ENCODE measurements around the gene SNAPC4.

Gene SNAPC4

DNA sequence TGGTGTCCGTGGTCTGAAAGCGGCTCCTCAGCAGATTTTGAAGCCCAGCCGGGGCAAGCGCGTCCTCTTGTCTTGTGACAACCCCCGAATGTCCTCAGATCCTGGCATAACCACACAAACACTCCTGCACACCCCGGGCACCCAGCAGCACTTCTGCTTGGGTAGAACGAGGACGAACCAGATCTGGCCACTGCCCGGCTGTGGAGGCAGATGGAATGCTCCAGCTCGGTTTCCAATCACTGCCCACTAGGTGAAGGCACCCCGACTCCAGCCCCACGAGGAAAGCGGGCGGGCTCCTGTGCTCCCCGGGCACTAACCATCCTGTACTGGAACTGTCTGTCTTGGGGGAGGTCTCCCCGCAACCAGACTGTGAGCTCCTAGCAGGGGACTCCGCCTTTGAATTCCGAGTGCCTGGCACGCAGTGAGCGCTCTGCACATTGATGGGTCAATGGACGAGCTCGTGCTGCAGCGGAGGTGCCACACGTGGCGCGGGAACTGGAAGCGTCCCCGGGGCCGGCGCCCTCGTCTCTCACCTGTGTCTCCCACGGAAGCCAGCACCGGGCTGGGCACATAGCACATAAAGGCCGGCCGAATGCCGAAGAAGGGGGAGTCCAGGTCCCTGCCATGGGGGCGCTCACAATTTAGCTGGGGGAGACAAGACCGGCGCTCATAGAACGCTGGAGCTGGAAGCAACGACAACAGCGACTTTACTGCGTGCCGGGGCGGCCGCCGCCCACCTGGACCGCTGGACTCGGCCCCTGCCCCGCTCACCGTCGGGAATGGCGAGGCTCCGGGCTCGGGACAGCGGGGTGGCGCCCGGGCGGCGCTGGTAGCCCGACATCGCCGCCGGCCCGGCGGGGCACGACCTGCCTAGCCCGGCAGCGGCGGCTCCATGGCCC, 9.8 kb upstream of the SNAPC4 start:
- TF ChIP-seq RAD21 (IDR thresholded peaks at IDR 0.05; ENCODE audit: low read depth) (no peak), TCF12 (IDR thresholded peaks at IDR 0.05; ENCODE audit: low read depth) (no peak), CREB1 (IDR thresholded peaks at IDR 0.05; ENCODE audit: low read depth) (no peak), FOXM1 (IDR thresholded peaks at IDR 0.05; ENCODE audit: borderline replicate concordance, low read depth) (no peak), ZBTB7A (IDR thresholded peaks at IDR 0.05; ENCODE audit: low read depth) (peak; percentile 4; the same call in 1 of the 2 replicates)
- TF ChIP-seq, protein P1, sequence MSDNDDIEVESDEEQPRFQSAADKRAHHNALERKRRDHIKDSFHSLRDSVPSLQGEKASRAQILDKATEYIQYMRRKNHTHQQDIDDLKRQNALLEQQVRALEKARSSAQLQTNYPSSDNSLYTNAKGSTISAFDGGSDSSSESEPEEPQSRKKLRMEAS (IDR thresholded peaks at IDR 0.05), result peak; percentile 98
- TF ChIP-seq, protein P2, sequence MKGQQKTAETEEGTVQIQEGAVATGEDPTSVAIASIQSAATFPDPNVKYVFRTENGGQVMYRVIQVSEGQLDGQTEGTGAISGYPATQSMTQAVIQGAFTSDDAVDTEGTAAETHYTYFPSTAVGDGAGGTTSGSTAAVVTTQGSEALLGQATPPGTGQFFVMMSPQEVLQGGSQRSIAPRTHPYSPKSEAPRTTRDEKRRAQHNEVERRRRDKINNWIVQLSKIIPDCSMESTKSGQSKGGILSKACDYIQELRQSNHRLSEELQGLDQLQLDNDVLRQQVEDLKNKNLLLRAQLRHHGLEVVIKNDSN (IDR thresholded peaks at IDR 0.05), result 0 out of 2 replicates have a peak, but pooled peaks have one; percentile 14
- TF ChIP-seq, protein P3, sequence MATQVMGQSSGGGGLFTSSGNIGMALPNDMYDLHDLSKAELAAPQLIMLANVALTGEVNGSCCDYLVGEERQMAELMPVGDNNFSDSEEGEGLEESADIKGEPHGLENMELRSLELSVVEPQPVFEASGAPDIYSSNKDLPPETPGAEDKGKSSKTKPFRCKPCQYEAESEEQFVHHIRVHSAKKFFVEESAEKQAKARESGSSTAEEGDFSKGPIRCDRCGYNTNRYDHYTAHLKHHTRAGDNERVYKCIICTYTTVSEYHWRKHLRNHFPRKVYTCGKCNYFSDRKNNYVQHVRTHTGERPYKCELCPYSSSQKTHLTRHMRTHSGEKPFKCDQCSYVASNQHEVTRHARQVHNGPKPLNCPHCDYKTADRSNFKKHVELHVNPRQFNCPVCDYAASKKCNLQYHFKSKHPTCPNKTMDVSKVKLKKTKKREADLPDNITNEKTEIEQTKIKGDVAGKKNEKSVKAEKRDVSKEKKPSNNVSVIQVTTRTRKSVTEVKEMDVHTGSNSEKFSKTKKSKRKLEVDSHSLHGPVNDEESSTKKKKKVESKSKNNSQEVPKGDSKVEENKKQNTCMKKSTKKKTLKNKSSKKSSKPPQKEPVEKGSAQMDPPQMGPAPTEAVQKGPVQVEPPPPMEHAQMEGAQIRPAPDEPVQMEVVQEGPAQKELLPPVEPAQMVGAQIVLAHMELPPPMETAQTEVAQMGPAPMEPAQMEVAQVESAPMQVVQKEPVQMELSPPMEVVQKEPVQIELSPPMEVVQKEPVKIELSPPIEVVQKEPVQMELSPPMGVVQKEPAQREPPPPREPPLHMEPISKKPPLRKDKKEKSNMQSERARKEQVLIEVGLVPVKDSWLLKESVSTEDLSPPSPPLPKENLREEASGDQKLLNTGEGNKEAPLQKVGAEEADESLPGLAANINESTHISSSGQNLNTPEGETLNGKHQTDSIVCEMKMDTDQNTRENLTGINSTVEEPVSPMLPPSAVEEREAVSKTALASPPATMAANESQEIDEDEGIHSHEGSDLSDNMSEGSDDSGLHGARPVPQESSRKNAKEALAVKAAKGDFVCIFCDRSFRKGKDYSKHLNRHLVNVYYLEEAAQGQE (IDR thresholded peaks at IDR 0.05; ENCODE audit: low read depth), result no peak

DNA sequence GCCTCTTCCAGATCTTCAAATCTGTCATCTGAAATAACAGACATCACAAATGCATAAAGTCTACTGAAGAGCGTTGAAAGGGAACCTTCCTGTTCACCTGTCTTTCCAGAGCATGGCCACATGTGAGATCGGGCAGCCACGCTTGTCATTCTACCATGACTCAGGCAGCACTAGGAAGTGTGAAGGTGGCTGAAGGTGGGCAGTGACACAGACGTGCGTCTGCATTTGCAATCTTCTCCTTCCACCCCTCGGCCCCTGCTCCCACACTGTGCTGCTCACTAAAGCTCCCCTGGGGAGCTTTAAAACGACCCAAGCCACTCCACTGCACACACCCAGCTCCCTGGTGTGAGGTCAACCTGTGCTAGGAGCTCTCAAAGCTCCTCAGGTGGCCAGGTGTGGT, 7.9 kb upstream of the SNAPC4 start:
- no peak for TF ChIP-seq NFIC (IDR thresholded peaks at IDR 0.05)
- no peak for TF ChIP-seq RAD21 (IDR thresholded peaks at IDR 0.05; ENCODE audit: low read depth)
- TF ChIP-seq EP300 (IDR thresholded peaks at IDR 0.05; ENCODE audit: borderline replicate concordance), result no peak
- TF ChIP-seq TEAD4 (IDR thresholded peaks at IDR 0.05), result no peak
- TF ChIP-seq EGR1 (IDR thresholded peaks at IDR 0.05), result no peak
- no peak for TF ChIP-seq CREB1 (IDR thresholded peaks at IDR 0.05; ENCODE audit: low read depth)
- TF ChIP-seq, protein P2 (IDR thresholded peaks at IDR 0.05), result no peak
- TF ChIP-seq FOXM1 (IDR thresholded peaks at IDR 0.05; ENCODE audit: borderline replicate concordance, low read depth), result no peak

DNA sequence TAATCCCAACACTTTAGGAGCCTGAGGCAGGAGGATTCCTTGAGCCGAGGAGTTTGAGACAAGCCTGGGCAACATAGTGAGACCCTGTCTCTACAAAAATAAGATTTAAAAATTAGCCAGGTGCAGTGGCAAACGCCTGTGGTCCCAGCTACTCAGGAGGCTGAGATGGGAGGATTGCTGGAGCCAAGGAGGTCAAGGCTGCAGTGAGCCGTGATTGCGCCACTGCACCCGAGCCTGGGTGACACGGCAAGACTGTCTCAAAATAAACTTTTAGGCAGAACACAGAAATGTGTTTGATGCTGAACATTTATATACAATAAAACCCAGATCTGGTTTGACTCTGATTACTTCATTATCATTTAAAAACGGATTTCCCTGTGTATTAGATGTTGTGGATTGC, 5.5 kb upstream of the SNAPC4 start:
- TF ChIP-seq, protein P2 (IDR thresholded peaks at IDR 0.05), result no peak
- TF ChIP-seq, protein P3 (IDR thresholded peaks at IDR 0.05; ENCODE audit: low read depth), result no peak
- TF ChIP-seq TCF12 (IDR thresholded peaks at IDR 0.05; ENCODE audit: low read depth) (no peak), EGR1 (IDR thresholded peaks at IDR 0.05) (no peak), CEBPB (IDR thresholded peaks at IDR 0.05) (no peak), TAF1 (IDR thresholded peaks at IDR 0.05; ENCODE audit: low read depth) (no peak), CREB1 (IDR thresholded peaks at IDR 0.05; ENCODE audit: low read depth) (no peak), ZBTB7A (IDR thresholded peaks at IDR 0.05; ENCODE audit: low read depth) (no peak)

DNA sequence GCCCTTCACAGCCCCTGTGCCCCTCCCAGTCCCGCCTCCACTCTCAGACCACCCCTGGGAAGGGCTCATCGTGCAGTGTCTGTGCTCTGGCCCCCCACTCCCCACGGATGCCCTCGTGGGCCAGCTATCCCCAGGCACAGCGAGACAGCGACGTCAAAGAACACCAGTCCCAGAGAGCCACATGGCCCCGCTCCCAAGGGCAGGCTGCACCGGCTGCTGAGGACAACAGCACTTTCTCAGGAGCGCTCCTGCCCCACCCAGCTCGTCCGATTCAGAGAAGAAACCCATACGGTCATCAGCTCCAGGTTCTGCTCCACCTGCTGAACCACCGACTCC, 4.8 kb upstream of the SNAPC4 start:
- no peak for TF ChIP-seq EP300 (IDR thresholded peaks at IDR 0.05; ENCODE audit: borderline replicate concordance)
- TF ChIP-seq YY1 (IDR thresholded peaks at IDR 0.05; ENCODE audit: low read depth), result no peak
- TF ChIP-seq, protein P2 (IDR thresholded peaks at IDR 0.05), result no peak
- TF ChIP-seq NFIC (IDR thresholded peaks at IDR 0.05), result no peak
- no peak for TF ChIP-seq ZBTB7A (IDR thresholded peaks at IDR 0.05; ENCODE audit: low read depth)
- no peak for TF ChIP-seq TAF1 (IDR thresholded peaks at IDR 0.05; ENCODE audit: low read depth)
- TF ChIP-seq, protein P1 (IDR thresholded peaks at IDR 0.05), result no peak
- TF ChIP-seq, protein P3 (IDR thresholded peaks at IDR 0.05; ENCODE audit: low read depth), result no peak
- TF ChIP-seq RAD21 (IDR thresholded peaks at IDR 0.05; ENCODE audit: low read depth), result no peak
- no peak for TF ChIP-seq EGR1 (IDR thresholded peaks at IDR 0.05)
- no peak for TF ChIP-seq TCF12 (IDR thresholded peaks at IDR 0.05; ENCODE audit: low read depth)
- no peak for TF ChIP-seq FOXM1 (IDR thresholded peaks at IDR 0.05; ENCODE audit: borderline replicate concordance, low read depth)
- TF ChIP-seq TEAD4 (IDR thresholded peaks at IDR 0.05), result no peak
- TF ChIP-seq CREB1 (IDR thresholded peaks at IDR 0.05; ENCODE audit: low read depth), result no peak
- TF ChIP-seq CEBPB (IDR thresholded peaks at IDR 0.05), result no peak
